ENCODE measurements around the gene KDM5A.
"Not testable (repeated sequence)": the region's sequence is repeated elsewhere in the genome, so short reads cannot be mapped to it uniquely, and the experiment has no call there.

KDM5A gene

GRCh38 chr12:238736-239398, 150.3 kb downstream of the KDM5A start:
- no peak for DNase-seq (ENCODE audit: low read depth in 2 of 2)

GRCh38 chr12:238116-238515, 151.0 kb downstream of the KDM5A start:
- DNase-seq (ENCODE audit: low read depth in 2 of 2) = no peak

GRCh38 chr12:237026-237815, 151.9 kb downstream of the KDM5A start:
- no peak for DNase-seq (ENCODE audit: low read depth in 2 of 2)

- no peak for DNase-seq (ENCODE audit: low read depth in 2 of 2)
Observed at GRCh38 chr12:236445-236844, 152.7 kb downstream of the KDM5A start.

GRCh38 chr12:235967-236366, 153.2 kb downstream of the KDM5A start:
- DNase-seq (ENCODE audit: low read depth in 2 of 2) = not testable (repeated sequence)

DNA sequence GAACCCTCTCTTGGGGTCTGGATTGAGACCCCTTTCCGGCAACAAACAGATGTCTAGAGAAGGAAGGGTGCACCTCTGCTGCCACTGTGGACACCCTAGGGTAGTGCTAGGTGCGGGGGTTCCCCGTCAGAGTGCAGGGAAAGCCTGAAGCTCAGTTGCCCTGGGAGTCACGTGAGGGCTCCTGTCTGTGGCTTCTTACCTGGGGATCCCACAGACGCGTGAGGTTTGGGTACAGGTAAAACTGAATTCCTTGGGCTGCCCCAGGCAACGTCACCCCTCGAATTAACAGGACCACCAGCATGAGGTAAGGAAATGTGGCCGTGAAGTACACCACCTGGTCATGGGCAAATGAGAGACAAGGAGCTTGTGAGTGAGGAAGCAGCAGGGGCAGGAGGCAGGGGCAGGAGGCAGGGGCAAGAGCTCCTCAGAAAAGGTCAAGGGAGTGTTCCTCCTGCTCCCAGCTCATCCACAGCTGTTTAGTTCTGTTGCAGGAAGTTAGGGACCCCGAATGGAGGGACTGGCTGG, 154.2 kb downstream of the KDM5A start:
- no peak for DNase-seq (ENCODE audit: low read depth in 2 of 2)

GRCh38 chr12:234019-234418, 155.1 kb downstream of the KDM5A start:
- DNase-seq (ENCODE audit: low read depth in 2 of 2) = no peak

- DNase-seq (ENCODE audit: low read depth in 2 of 2) = no peak
Observed at GRCh38 chr12:233615-233968, 155.5 kb downstream of the KDM5A start.

DNA sequence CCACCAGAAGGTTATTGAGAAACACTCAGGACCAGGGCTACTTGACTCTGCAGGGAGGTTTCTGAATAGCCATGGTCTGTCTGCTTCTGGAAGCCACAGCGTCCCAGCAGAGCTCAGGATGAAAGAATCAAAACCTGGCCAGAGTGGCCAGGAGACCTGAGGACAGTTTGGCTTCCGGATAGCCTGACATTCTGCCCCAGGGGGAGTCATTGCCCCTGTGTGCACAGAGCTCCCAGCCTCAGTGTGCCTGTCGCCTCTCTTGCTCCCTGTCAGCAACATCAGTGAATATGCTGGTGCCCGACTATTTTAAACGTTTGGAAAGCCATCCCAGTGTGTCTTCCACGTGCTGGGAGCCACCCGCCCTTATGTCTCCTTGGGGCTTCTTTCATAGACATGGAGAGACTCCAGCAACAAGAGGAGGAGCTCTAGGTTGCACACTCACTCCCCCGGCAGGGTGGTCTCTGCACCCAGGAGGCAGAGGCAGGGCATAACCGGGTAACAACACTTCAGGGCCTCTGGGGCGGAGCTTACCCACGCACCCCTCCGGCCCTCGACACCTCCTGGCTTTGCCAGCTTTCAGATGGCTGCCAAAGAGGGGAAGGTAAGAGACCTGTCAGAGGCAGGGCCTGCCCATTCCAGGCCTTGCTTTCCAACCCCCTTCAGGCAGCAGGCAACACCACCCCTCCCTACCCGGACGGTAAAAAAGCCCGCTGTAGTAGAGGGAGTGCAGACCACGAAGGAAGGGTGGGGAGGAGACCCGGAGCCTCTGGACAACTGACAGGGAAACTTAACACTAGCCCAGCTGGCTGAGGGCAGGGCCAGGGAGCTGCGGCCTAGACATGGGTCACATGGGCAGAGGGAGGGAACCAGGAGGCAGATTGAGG, 156.1 kb downstream of the KDM5A start:
- DNase-seq (ENCODE audit: low read depth in 2 of 2) = no peak

GRCh38 chr12:230925-231671, 158.0 kb downstream of the KDM5A start:
- no peak for DNase-seq (ENCODE audit: low read depth in 2 of 2)

Measured in stimulated activated CD8-positive, alpha-beta memory T cell treated with anti-CD3 and anti-CD28 coated beads, Interleukin-15, amount 100 ng/mL, for 4 hours (primary cell).